Smooth muscle cell (in vitro differentiated cells): ENCODE results near the gene OR52N2. TPM values are rescaled to one million over a fixed set of nuclear protein-coding genes. Genes with fewer than 3 reads are reported as not detected.

Source experiments
- DNase-seq: peaks from one replicate; lab custom pipeline; 2025; ENCODE audit not compliant: unreplicated experiment; lab: John Stamatoyannopoulos, UW
- H2AFZ ChIP-seq: fragments of 200-600 bp; sonication (generic); 2 replicates; pipeline ENCODE4 v1.6.0; 2016; ENCODE audit warnings: antibody characterized with exemption, low read depth, mild to moderate bottlenecking
- H3F3A ChIP-seq: fragments of 200-600 bp; sonication (generic); 2 replicates; pipeline ENCODE4 v1.6.0; 2017; ENCODE audit warnings: antibody characterized with exemption, low read depth
- H3K27ac ChIP-seq: fragments of 200-600 bp; sonication (generic); 2 replicates; pipeline ENCODE4 v1.5.1; 2016; ENCODE audit warnings: low read depth, mild to moderate bottlenecking
- H3K27me3 ChIP-seq: fragments of 200-600 bp; sonication (generic); 2 replicates; pipeline ENCODE4 v1.6.1; 2016; ENCODE audit warnings: low read depth, mild to moderate bottlenecking
- H3K36me3 ChIP-seq: fragments of 200-600 bp; sonication (generic); 2 replicates; pipeline ENCODE4 v1.5.1; 2016; ENCODE audit warnings: low read depth
- H3K4me1 ChIP-seq: fragments of 200-600 bp; sonication (generic); 2 replicates; pipeline ENCODE4 v1.5.1; 2016; ENCODE audit warnings: low read depth
- H3K4me2 ChIP-seq: fragments of 200-600 bp; sonication (generic); 2 replicates; pipeline ENCODE4 v1.6.0; 2016; ENCODE audit warnings: mild to moderate bottlenecking
- H3K4me3 ChIP-seq: fragments of 200-600 bp; sonication (generic); 2 replicates; pipeline ENCODE4 v1.5.1; 2016; ENCODE audit warnings: mild to moderate bottlenecking
- H3K79me2 ChIP-seq: fragments of 200-600 bp; sonication (generic); 2 replicates; pipeline ENCODE4 v1.6.0; 2016; ENCODE audit warnings: low read depth, mild to moderate bottlenecking
- H3K9ac ChIP-seq: fragments of 200-600 bp; sonication (generic); 2 replicates; pipeline ENCODE4 v1.6.0; 2016; ENCODE audit warnings: low read depth
- H3K9me3 ChIP-seq: fragments of 200-600 bp; sonication (generic); replicated peaks from 2 replicates; pipeline ENCODE4 v1.5.1; 2016; ENCODE audit warnings: low read depth
- H4K20me1 ChIP-seq: fragments of 200-600 bp; sonication (generic); 2 replicates; pipeline ENCODE4 v1.6.0; 2016; ENCODE audit warnings: low read depth
- WGBS: methylation state at CpG from one replicate; pipeline ENCODE4 v1.1.7; 2016; ENCODE audit warnings: low lambda C conversion rate; 5-methylcytosine and 5-hydroxymethylcytosine counted together
- polyA plus RNA-seq: library from polyadenylated mRNA; unstranded; fragments of >200 nt; fragmentation: Nextera tagmentation; extraction: Ambion mirVana; gene quantifications from 2 replicates; pipeline ENCODE4 v1.2.1, GENCODE V29; 2016
- total RNA-seq: library from RNA; depleted of rRNA; stranded (reverse); fragments of >200 nt; gene quantifications from 2 replicates; pipeline ENCODE4 v1.2.3, GENCODE V29; 2014
- TF ChIP-seq, protein P1 (sequence below): fragments of 200-600 bp; sonication (generic); IDR thresholded peaks from 2 replicates; pipeline ENCODE4 v1.5.1; 2017; ENCODE audit warnings: borderline replicate concordance, mild to moderate bottlenecking, antibody characterized with exemption; ENCODE audit not compliant: insufficient read depth, poor library complexity, severe bottlenecking

Gene OR52N2
- total and polyA plus RNA-seq, 2 experiments from 2014 or later = not detected

DNA sequence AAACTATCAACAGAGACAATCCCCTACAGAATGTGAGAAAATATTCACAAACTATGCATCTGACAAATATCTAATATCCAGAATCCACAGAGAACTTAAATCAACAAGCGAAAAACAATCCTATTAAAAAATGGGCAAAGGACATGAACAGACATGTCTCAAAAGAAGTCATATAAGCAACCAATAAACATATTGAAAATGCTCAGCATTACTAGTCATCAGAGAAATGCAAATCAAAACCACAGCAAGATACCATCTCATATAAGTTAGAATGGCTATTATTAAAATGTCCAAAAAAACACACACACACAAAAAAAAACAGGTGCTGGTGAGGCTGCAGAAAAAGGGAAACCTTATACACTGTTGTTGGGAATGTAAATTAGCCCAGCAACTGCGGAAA lies 57.1 kb downstream of the OR52N2 start:
- Histone ChIP-seq H3F3A (no peaks in the 10 kb centered on the region), H3K27me3 (no peaks in the 10 kb centered on the region), H3K9me3 (no peaks in the 10 kb centered on the region), H3K4me3 (no peak overlapping the region), H3K36me3 (no peaks in the 10 kb centered on the region), H2AFZ (no peak overlapping the region), H4K20me1 (no peaks in the 10 kb centered on the region), H3K4me2 (no peak overlapping the region), H3K27ac (no peak overlapping the region), H3K4me1 (no peaks in the 10 kb centered on the region), H3K9ac (no peak overlapping the region), H3K79me2 (no peaks in the 10 kb centered on the region)
- TF ChIP-seq, protein P1, sequence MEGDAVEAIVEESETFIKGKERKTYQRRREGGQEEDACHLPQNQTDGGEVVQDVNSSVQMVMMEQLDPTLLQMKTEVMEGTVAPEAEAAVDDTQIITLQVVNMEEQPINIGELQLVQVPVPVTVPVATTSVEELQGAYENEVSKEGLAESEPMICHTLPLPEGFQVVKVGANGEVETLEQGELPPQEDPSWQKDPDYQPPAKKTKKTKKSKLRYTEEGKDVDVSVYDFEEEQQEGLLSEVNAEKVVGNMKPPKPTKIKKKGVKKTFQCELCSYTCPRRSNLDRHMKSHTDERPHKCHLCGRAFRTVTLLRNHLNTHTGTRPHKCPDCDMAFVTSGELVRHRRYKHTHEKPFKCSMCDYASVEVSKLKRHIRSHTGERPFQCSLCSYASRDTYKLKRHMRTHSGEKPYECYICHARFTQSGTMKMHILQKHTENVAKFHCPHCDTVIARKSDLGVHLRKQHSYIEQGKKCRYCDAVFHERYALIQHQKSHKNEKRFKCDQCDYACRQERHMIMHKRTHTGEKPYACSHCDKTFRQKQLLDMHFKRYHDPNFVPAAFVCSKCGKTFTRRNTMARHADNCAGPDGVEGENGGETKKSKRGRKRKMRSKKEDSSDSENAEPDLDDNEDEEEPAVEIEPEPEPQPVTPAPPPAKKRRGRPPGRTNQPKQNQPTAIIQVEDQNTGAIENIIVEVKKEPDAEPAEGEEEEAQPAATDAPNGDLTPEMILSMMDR = no peak
- WGBS = 89% methylated on average over 2 of the region's 2 CpGs
- no peak for DNase-seq

Other genes starting within 250 kb of the OR52N2 start
- not detected in 2 replicates for gene OR52B6, start 228.0 kb upstream of the OR52N2 start, total RNA-seq
- gene OR52B6, start 228.0 kb upstream of the OR52N2 start, polyA plus RNA-seq = not detected in 2 replicates
- 5.6 and 10.0 TPM in 2 replicates for gene TRIM6, start 212.3 kb upstream of the OR52N2 start, total RNA-seq
- 3.7 and 11.7 TPM in 2 replicates for gene TRIM6, start 212.3 kb upstream of the OR52N2 start, polyA plus RNA-seq
- gene TRIM34, start 183.9 kb upstream of the OR52N2 start, total RNA-seq = 6.7 and 7.5 TPM in 2 replicates
- gene TRIM34, start 183.9 kb upstream of the OR52N2 start, polyA plus RNA-seq = 4.1 and 6.3 TPM in 2 replicates
- gene TRIM5, start 123.8 kb upstream of the OR52N2 start, total RNA-seq = 22.2 and 27.6 TPM in 2 replicates
- 16.4 and 18.0 TPM in 2 replicates for gene TRIM5, start 123.8 kb upstream of the OR52N2 start, polyA plus RNA-seq
- 34.4 and 41.1 TPM in 2 replicates for gene TRIM22, start 119.1 kb upstream of the OR52N2 start, total RNA-seq
- 26.1 and 33.4 TPM in 2 replicates for gene TRIM22, start 119.1 kb upstream of the OR52N2 start, polyA plus RNA-seq
- not detected in 2 replicates for gene OR56B1, start 72.5 kb upstream of the OR52N2 start, total RNA-seq
- gene OR56B1, start 72.5 kb upstream of the OR52N2 start, polyA plus RNA-seq = not detected in 2 replicates
- 0.40 and 1.9 TPM in 2 replicates for gene OR52N4, start 54.7 kb upstream of the OR52N2 start, total RNA-seq
- not detected in 2 replicates for gene OR52N4, start 54.7 kb upstream of the OR52N2 start, polyA plus RNA-seq
- not detected in 2 replicates for gene OR52N5, start 25.6 kb upstream of the OR52N2 start, total RNA-seq
- gene OR52N5, start 25.6 kb upstream of the OR52N2 start, polyA plus RNA-seq = not detected in 2 replicates
- not detected in 2 replicates for gene OR52N1, start 17.7 kb upstream of the OR52N2 start, total RNA-seq
- gene OR52N1, start 17.7 kb upstream of the OR52N2 start, polyA plus RNA-seq = not detected in 2 replicates
- gene OR52E6, start 33.0 kb downstream of the OR52N2 start, total RNA-seq = not detected in 2 replicates
- gene OR52E6, start 33.0 kb downstream of the OR52N2 start, polyA plus RNA-seq = not detected in 2 replicates
- not detected in 2 replicates for gene OR52E8, start 48.8 kb downstream of the OR52N2 start, total RNA-seq
- not detected in 2 replicates for gene OR52E8, start 48.8 kb downstream of the OR52N2 start, polyA plus RNA-seq
- gene OR52E4, start 71.7 kb downstream of the OR52N2 start, total RNA-seq = 0.22 TPM in 1 of 2 replicates, not detected in the other
- not detected in 2 replicates for gene OR52E4, start 71.7 kb downstream of the OR52N2 start, polyA plus RNA-seq
- gene OR52E5, start 84.3 kb downstream of the OR52N2 start, total RNA-seq = not detected in 2 replicates
- not detected in 2 replicates for gene OR52E5, start 84.3 kb downstream of the OR52N2 start, polyA plus RNA-seq
- gene OR56A3, start 133.3 kb downstream of the OR52N2 start, total RNA-seq = not detected in 2 replicates
- gene OR56A3, start 133.3 kb downstream of the OR52N2 start, polyA plus RNA-seq = not detected in 2 replicates
- 2.2 TPM in 1 of 2 replicates, not detected in the other for gene OR56A5, start 159.6 kb downstream of the OR52N2 start, total RNA-seq
- gene OR56A5, start 159.6 kb downstream of the OR52N2 start, polyA plus RNA-seq = not detected in 2 replicates
- gene OR52L1, start 178.1 kb downstream of the OR52N2 start, total RNA-seq = 0.18 TPM in 1 of 2 replicates, not detected in the other
- gene OR52L1, start 178.1 kb downstream of the OR52N2 start, polyA plus RNA-seq = not detected in 2 replicates
- gene OR56A4, start 198.0 kb downstream of the OR52N2 start, total RNA-seq = 0.13 TPM in 1 of 2 replicates, not detected in the other
- gene OR56A4, start 198.0 kb downstream of the OR52N2 start, polyA plus RNA-seq = not detected in 2 replicates
- gene OR56A1, start 221.8 kb downstream of the OR52N2 start, total RNA-seq = 0.04 and 0.22 TPM in 2 replicates
- gene OR56A1, start 221.8 kb downstream of the OR52N2 start, polyA plus RNA-seq = not detected in 2 replicates